GM19372 (cell line): ENCODE measurements around the gene GLS2.
"Not testable (repeated sequence)": the region's sequence is repeated elsewhere in the genome, so short reads cannot be mapped to it uniquely, and the experiment has no call there.

ENCODE experiments used
- ATAC-seq: cut with Tn5 transposase; IDR thresholded peaks from one replicate; pipeline ENCODE4 v1.9.1; 2021; ENCODE audit warnings: mild to moderate bottlenecking, low read depth, moderate library complexity; ENCODE audit not compliant: unreplicated experiment

GLS2 gene

DNA sequence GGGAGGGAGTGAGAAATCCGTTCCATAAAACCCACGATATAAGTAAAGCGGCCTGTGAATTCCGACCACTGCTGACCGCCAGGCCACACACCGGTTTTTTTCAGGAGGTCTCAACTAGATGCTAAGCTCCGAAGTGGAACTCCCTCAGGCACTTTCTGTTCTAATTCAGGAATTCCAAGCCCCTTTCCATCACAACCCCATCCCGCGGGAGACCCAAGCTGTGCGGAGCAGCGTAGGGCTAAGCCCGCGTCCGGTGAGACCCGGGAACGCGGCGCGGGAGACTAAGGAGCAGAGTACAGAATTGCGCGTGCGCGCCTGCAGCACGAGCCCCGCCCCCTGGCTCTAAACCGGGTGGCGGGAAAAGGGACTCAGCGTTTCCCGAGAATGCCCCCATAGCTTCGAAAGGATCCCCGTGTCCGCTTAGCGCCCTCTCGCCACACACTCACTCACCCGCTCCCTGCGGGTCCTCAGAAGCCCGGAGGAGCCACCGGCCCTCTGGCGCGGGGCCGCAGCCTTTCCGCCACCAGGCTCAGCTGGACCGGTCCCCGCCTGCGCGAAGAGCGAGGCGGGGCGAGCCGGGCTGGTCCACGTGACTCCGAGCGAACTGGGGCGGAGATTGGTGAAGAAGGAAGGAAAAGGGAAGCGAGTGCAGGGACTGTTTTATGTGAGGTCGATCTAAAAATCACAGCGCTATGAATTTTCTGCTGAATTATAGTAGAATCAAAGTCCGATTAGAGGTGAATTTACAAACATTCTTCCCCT is 38.9 kb downstream of the GLS2 start, which contains the start of gene TIMELESS:
Gene TIMELESS (minus strand): TSS at position 567 of the 762 bp plus-strand sequence. CDS start 15,256 bp downstream, outside the sequence.
- peak; percentile 93 for ATAC-seq

DNA sequence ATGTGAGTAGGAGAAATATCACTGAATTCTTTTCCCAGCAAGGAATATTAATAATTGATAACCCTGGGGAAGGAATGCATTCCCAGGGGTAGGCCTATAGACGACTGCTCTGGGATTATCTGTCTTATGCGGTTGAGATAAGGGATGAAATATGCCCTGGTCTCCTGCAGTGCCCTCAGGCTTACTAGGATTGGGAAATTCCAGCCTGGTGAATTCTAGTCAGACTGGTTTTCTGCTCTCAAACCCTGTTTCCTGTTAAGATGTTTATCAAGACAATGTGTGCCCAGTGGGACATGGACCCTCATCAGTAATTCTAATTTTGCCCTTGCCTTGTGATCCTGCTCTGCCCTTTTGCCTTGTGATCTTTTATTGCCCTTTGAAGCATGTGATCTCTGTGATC is 44.8 kb downstream of the GLS2 start:
- not testable (repeated sequence) for ATAC-seq

DNA sequence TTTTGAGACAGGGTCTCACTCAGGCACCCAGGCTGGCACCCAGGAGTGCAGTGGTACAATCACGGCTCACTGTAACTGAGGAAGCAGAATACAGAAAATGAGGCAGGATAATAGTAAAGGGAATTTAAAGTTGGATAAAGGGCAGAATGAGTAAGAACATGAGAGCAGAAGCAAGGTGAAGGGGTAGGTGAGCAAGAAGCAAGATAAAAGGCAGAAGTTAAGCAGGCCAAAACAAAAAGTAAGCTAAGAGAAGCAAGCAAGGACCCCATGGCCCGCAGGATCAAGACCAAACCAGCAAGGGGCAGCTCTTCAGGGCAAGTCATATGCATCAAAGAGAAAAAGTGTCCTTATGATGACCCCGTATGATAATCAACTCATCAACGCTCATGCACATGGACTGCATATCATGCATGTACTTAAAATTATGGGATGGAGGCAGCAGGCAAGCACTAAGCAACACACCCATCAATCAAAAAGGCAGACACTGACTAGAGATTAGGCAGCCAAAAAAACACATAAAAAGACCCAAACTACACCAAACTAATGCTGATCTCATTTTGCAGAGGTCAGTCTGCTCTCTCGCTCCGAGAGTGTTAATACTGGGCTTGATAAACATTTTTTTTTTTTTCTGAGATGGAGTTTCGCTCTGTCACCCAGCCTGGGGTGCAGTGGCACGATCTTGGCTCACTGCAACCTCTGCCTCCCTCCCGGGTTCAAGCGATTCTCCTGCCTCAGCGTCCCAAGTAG is 50.4 kb downstream of the GLS2 start:
- no peak for ATAC-seq

DNA sequence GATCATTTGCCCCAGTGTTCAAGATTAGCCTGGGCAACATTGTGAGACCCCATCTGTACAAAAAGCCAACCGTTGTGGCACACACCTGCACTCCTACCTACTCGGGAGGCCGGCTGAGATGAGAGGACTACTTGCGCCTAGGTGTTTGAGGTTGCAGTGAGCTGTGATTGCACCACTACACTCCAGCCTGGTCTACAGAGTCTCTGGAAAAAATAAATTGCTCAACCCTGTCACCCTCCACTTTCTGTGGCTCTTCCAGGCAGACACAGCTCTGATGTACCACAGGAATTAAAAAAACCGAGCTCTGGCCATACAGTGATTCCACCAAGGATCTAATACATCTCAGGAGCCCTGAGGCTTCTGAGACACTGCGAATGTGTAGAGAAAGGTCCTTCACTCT is 53.1 kb downstream of the GLS2 start:
- ATAC-seq, result no peak

DNA sequence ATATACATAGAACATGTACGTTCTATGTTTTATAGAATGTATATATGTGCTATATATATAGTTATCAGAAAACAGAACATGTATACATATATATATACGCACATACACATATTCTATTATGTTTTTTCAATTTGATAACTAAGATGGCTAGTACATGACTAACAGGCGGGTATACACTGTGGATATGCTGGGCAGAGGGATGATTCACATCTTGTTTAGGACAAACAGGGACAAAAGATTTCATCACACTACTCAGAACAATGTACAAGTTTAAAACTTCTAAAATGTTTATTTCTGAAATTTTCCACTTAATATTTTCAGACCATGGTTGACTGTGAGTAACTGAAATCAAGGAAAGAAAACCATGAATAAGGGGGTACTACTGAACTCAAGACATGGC is 56.1 kb downstream of the GLS2 start:
- no peak for ATAC-seq

DNA sequence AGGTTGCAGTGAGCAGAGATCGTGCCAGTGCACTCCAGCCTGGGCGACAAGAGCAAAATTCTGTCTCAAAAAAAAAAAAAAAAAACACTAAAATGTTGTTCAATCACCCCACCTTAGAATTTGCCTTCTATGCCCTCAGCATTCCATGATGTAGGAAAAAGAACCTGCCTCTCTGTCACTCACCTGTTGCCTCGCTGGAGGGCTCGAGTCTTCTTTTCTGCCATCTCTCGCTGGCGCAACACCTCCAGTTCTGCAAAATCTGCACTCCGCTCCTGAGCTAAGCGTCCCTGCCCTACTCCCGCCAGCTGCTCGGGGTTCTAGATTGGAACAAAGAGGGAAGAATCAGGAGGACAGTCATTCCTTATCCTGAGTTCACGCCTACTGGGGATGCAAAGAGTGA is 56.7 kb downstream of the GLS2 start:
- ATAC-seq, result no peak

DNA sequence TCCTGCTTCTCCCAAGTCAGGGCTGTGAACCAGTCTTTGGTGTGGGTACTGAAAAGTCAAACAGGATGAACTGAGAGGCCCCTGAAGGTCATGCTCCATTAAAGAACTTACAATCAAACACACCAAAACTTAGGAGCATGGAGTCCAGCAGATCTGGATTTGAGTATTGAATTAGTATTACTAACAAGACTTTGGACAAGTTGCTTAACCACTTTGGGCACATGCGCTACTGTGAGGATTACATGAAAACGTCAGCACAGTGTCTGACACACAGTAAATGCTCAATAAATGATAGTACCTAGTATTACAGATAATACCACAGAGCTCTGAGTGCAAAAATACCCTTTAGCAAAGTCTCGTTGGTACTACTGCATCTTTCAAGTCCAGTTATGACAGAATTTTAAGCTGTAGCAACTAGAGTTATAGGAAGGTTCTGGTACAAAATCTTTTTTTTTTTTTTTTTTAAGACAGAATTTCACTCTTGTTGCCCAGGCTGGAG is 62.0 kb downstream of the GLS2 start:
- no peak for ATAC-seq

DNA sequence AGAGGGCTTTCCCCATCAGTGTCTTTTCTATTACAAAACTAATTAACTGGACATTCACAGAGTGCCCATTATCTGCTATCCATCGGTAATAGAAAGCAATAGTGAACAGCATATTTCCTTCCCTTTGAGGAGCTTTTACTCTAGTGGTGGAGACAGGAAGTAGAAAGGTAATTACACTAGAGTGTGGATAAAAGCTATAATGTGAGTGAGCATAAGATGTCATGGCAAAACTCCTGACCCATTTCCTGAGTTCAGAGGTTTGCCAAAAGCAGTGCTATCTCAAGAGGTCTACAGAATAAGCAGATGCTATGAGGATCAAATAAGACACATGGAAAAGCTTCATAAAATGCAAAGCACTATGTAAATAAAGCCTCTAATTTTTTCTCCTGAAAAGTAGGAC is 62.8 kb downstream of the GLS2 start:
- no peak for ATAC-seq
